Measurements from ENCODE around the gene INHBA. TPM values are rescaled to one million over a fixed set of nuclear protein-coding genes. Genes with fewer than 3 reads are reported as not detected.

Gene INHBA
- total RNA-seq, 1 experiment from 2014 or later = 1.0 TPM

GRCh38 chr7:41716691-41717090 is 13.8 kb upstream of the INHBA start (continued):
- TF ChIP-seq PREB (CRISPR knock-in tag; IDR thresholded peaks at IDR 0.05; ENCODE audit: borderline replicate concordance) (no peak), ZNF263 (CRISPR knock-in tag; IDR thresholded peaks at IDR 0.05; ENCODE audit: low read depth) (no peak), STAT6 (CRISPR knock-in tag; conservative IDR thresholded peaks at IDR 0.05; ENCODE audit: low read depth) (no peak), NFATC4 (CRISPR knock-in tag; IDR thresholded peaks at IDR 0.05) (no peak), SP1 (CRISPR knock-in tag; conservative IDR thresholded peaks at IDR 0.05) (no peak), RELA (CRISPR knock-in tag; IDR thresholded peaks at IDR 0.05; ENCODE audit: borderline replicate concordance) (no peak), AFF4 (CRISPR knock-in tag; IDR thresholded peaks at IDR 0.05; ENCODE audit: borderline replicate concordance) (no peak)

- DNase-seq (ENCODE audit: low spot score) (no peak), ATAC-seq (no peak)
- H3K27ac Mint-ChIP-seq = no peak overlapping the region
- no peaks in the 10 kb centered on the region for H3K36me3 Mint-ChIP-seq
- ChIA-PET CTCF (interaction anchor here (1.3 to 2.2 kb wide), 2 partner anchors 10 to 226 kb away, joined by 4 to 14 read pairs; no protein-coding TSS in a partner anchor), POLR2A (no interaction called here)
- H3K4me3 Mint-ChIP-seq = no peak overlapping the region
- TF ChIP-seq IRF2 (CRISPR knock-in tag; IDR thresholded peaks at IDR 0.05; ENCODE audit: borderline replicate concordance, low read depth) (no peak), ZMAT4 (CRISPR knock-in tag; IDR thresholded peaks at IDR 0.05) (no peak), NR1H2 (CRISPR knock-in tag; IDR thresholded peaks at IDR 0.05) (no peak), SMAD4 (CRISPR knock-in tag; IDR thresholded peaks at IDR 0.05) (no peak), TCF7 (CRISPR knock-in tag; IDR thresholded peaks at IDR 0.05; ENCODE audit: low read depth) (no peak), ZNF121 (CRISPR knock-in tag; IDR thresholded peaks at IDR 0.05) (no peak), ZBTB43 (CRISPR knock-in tag; IDR thresholded peaks at IDR 0.05) (no peak), GABPB1 (CRISPR knock-in tag; IDR thresholded peaks at IDR 0.05) (no peak)
- H3K27me3 Mint-ChIP-seq (ENCODE audit: low read depth) = no peaks in the 10 kb centered on the region
- H3K4me1 Mint-ChIP-seq = 0 out of 2 replicates have a peak, but pooled peaks cover 3% of the 10 kb centered on the region
- no peaks in the 10 kb centered on the region for H3K9me3 Mint-ChIP-seq
Observed at GRCh38 chr7:41715000-41715399, 12.1 kb upstream of the INHBA start.

Measured in WTC11 (cell line).